Measurements from ENCODE around the gene GLIS1.

GRCh38 chr1:53636621-53637171, 102.3 kb downstream of the GLIS1 start:
- TF ChIP-seq CTCF (IDR thresholded peaks at IDR 0.05) (no peak), POLR2A (IDR thresholded peaks at IDR 0.05) (no peak)

Measured in heart left ventricle (tissue), 13 donors.